ENCODE results near the gene MEOX1.

Gene MEOX1

DNA sequence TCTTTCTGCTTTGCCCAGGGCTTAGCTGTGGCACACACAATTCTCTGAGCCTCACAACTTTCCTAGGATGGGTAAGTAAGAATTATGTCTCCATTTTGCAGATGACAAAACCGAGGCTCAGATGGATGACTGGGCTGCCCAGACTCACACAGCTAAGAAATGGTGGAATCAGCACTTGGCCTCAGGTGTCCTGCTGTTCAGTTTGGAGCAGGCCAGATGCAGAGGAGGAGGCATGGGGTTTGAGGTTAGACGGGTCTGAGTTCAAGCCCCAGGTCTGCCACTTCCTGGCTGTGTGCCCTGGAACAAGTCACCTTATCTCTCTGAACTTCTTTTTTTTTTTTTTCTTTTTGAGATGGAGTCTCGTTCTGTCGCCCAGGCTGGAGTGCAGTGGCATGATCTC lies 1.7 kb upstream of the MEOX1 start:
- no peak for TF ChIP-seq POLR2AphosphoS5 (IDR thresholded peaks at IDR 0.05; ENCODE audit: low read depth, low read length)
- TF ChIP-seq TAF1 (IDR thresholded peaks at IDR 0.05; ENCODE audit: borderline replicate concordance, insufficient read depth, low read length) = no peak
- TF ChIP-seq, protein P1, sequence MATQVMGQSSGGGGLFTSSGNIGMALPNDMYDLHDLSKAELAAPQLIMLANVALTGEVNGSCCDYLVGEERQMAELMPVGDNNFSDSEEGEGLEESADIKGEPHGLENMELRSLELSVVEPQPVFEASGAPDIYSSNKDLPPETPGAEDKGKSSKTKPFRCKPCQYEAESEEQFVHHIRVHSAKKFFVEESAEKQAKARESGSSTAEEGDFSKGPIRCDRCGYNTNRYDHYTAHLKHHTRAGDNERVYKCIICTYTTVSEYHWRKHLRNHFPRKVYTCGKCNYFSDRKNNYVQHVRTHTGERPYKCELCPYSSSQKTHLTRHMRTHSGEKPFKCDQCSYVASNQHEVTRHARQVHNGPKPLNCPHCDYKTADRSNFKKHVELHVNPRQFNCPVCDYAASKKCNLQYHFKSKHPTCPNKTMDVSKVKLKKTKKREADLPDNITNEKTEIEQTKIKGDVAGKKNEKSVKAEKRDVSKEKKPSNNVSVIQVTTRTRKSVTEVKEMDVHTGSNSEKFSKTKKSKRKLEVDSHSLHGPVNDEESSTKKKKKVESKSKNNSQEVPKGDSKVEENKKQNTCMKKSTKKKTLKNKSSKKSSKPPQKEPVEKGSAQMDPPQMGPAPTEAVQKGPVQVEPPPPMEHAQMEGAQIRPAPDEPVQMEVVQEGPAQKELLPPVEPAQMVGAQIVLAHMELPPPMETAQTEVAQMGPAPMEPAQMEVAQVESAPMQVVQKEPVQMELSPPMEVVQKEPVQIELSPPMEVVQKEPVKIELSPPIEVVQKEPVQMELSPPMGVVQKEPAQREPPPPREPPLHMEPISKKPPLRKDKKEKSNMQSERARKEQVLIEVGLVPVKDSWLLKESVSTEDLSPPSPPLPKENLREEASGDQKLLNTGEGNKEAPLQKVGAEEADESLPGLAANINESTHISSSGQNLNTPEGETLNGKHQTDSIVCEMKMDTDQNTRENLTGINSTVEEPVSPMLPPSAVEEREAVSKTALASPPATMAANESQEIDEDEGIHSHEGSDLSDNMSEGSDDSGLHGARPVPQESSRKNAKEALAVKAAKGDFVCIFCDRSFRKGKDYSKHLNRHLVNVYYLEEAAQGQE (IDR thresholded peaks at IDR 0.05; ENCODE audit: insufficient read depth in 1 of 2, low read depth in 2 of 2, low read length in 2 of 2) = no peak
- TF ChIP-seq SIN3A (IDR thresholded peaks at IDR 0.05; ENCODE audit: borderline replicate concordance, insufficient read depth, low read length) = no peak
- no peak for TF ChIP-seq FOXP2 (optimal IDR thresholded peaks at IDR 0.05; ENCODE audit: borderline replicate concordance, extremely low read depth, extremely low read length, insufficient read depth)

DNA sequence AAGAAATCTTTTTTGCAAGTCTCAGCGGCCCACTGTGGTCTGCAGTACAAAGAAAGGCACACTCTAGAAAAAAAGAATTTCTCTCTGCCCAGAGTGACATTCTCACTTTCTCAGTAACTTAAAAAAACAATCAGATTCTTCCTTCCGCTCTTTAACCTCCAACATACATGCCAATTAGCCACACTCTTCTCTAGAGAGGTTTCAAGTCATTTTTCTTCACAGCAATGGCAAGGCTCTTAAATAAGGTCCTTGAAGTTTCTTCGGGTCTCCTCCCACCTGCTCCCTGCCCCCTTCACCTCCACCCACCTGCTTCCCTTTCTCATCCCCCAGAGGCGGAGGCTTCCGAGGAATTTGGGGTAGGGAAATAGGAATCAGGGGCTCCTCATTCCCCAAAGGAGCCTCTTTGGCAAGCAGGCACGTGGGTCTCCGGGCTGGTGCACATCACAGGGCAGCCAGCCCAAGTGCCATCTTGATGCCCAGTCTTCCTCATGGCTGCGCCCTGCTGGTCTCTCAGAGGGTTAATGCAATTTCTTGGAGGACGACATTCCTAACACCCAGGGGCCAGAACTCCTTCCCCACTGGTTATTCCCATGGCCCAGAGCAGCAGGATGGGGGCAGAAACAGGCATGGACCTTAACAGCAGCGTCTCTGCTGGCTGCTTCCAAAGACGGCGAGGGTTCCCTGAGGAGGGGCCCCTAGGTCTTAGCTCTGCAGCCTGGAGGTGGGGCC lies 855 bp upstream of the MEOX1 start:
- no peak for TF ChIP-seq POLR2AphosphoS5 (IDR thresholded peaks at IDR 0.05; ENCODE audit: low read depth, low read length)
- TF ChIP-seq, protein P1 (IDR thresholded peaks at IDR 0.05; ENCODE audit: insufficient read depth in 1 of 2, low read depth in 2 of 2, low read length in 2 of 2) = no peak
- no peak for TF ChIP-seq SIN3A (IDR thresholded peaks at IDR 0.05; ENCODE audit: borderline replicate concordance, insufficient read depth, low read length)
- TF ChIP-seq FOXP2 (optimal IDR thresholded peaks at IDR 0.05; ENCODE audit: borderline replicate concordance, extremely low read depth, extremely low read length, insufficient read depth) = no peak

DNA sequence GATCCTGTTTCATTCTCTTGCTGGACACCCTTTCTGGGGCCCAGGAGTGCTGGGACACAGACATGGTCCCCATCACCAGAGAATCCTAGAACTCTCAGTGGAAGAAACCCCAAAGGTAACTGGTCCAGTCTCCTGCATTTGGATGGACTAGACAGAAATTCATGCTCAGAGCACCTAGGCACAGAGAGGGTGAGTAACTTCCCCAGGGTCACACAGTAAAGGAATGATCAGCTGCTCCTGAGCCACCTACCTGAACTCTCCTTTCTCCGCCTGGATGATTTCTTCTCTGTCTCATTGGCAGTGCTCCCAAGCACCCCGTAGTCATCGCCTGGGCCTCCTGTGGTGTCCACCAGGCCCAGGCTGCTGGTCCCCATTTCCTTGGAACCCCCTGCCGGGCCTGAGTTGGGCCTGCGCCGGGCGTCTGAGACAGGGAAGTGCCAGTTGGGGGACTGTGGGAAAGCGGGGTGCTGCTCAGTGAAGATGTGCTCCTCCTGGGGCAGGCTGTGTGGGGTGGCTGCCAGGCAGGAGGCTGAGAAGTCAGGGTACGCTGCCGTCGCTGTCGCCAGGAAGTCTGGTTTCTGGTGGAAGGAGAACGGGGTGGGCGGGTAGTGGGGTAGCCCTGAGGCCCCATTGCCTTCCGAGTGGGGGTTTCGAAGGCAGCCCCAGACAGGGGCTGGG lies 767 bp downstream of the MEOX1 start:
- TF ChIP-seq, protein P1 (IDR thresholded peaks at IDR 0.05; ENCODE audit: insufficient read depth in 1 of 2, low read depth in 2 of 2, low read length in 2 of 2) = no peak
- TF ChIP-seq FOXP2 (optimal IDR thresholded peaks at IDR 0.05; ENCODE audit: borderline replicate concordance, extremely low read depth, extremely low read length, insufficient read depth) (no peak), TAF1 (IDR thresholded peaks at IDR 0.05; ENCODE audit: borderline replicate concordance, insufficient read depth, low read length) (no peak), POLR2AphosphoS5 (IDR thresholded peaks at IDR 0.05; ENCODE audit: low read depth, low read length) (no peak), SIN3A (IDR thresholded peaks at IDR 0.05; ENCODE audit: borderline replicate concordance, insufficient read depth, low read length) (no peak)

DNA sequence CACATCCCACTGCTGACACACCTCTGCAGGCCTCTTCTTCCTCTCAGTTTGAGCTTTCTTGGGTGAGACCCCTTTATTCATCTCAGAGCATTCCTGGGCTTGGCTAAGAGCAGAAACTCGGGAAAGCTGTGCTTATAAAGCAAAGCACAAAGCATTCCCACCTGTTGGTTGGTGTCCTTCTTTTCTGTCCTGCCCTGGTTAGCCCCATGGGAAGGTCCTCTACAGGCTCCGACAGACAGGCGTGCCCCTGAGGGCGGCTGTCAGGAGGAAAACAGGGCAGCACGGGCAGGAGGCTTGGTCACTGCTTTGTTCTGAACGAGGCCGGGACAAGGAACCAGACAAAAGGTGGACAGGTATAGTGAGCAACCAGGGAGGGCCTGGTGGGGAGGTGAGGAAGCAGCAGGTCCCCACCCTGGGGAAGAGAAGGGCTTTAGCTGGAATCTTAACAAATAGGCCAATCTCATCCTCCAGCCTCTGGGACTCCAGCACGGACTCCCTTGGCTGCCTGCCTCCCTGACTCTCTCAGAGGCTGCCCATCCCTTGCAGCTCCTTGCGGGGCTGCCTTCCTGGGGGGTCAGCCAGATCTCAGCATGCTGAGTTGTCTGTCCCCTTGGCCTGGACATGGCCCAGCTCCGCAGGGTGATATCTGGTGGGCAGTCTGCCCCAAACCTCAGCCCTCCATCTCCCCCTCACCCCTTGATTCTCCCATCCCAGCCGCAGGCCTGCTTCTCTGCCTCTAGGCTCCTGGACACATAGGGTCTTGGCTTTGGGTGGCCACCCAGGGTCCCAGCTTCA lies 1.7 kb downstream of the MEOX1 start:
- no peak for TF ChIP-seq TAF1 (IDR thresholded peaks at IDR 0.05; ENCODE audit: borderline replicate concordance, insufficient read depth, low read length)
- TF ChIP-seq SIN3A (IDR thresholded peaks at IDR 0.05; ENCODE audit: borderline replicate concordance, insufficient read depth, low read length) = no peak
- TF ChIP-seq, protein P1 (IDR thresholded peaks at IDR 0.05; ENCODE audit: insufficient read depth in 1 of 2, low read depth in 2 of 2, low read length in 2 of 2) = no peak
- TF ChIP-seq FOXP2 (optimal IDR thresholded peaks at IDR 0.05; ENCODE audit: borderline replicate concordance, extremely low read depth, extremely low read length, insufficient read depth) = no peak
- no peak for TF ChIP-seq POLR2AphosphoS5 (IDR thresholded peaks at IDR 0.05; ENCODE audit: low read depth, low read length)
